B cell (primary cell): Measurements from ENCODE around the gene NANOS1. TPM values are rescaled to one million over a fixed set of nuclear protein-coding genes. Genes with fewer than 3 reads are reported as not detected.

Experiments
- ATAC-seq: fragments of 200-7000 bp; cut with Tn5 transposase; one replicate; pipeline ENCODE4 v1.10.0; 2021; ENCODE audit warnings: low read depth, mild to moderate bottlenecking, moderate number of reproducible peaks, moderate library complexity
- CTCF ChIA-PET: fragments of 350-600 bp; sonication (Branson Sonifier 250); formaldehyde crosslinking; loops from one replicate; lab custom pipeline; 2021; ENCODE audit warnings: antibody characterized with exemption, inconsistent platforms; lab: Charles Lee
- POLR2A ChIA-PET: fragments of 350-600 bp; sonication (Branson Sonifier 250); formaldehyde crosslinking; loops from one replicate; lab custom pipeline; 2021; ENCODE audit warnings: antibody characterized with exemption; lab: Charles Lee
- DNase-seq: peaks from one replicate; pipeline ENCODE4 v3.0.0; 2013
- H2AFZ ChIP-seq: 2 replicates; pipeline ENCODE4 v1.6.1; 2012; ENCODE audit warnings: mild to moderate bottlenecking, low read depth, low read length; ENCODE audit not compliant: insufficient read depth, poor library complexity, severe bottlenecking
- H3K27ac ChIP-seq, 2 donors: 1 replicate in 1 of 2; 2 replicates in 1 of 2; pipeline ENCODE4 v1.5.1; 2012 to 2013; ENCODE audit warnings: low read length in 2 of 2, mild to moderate bottlenecking in 2 of 2, moderate library complexity in 1 of 2
- H3K27me3 ChIP-seq, 4 experiments: fragments of 200-600 bp in 1 of 4; sonication (generic) in 1 of 4; replicated peaks in 1 of 4; 1 replicate in 2 of 4; 2 replicates in 2 of 4; pipeline versions ENCODE4 v1.6.1 to v1.7.0; 2013 to 2016; ENCODE audit warnings: low read length in 3 of 4, mild to moderate bottlenecking in 2 of 4, mixed read lengths in 1 of 4, moderate library complexity in 1 of 4; ENCODE audit not compliant: insufficient read depth in 4 of 4, control insufficient read depth in 3 of 4; ENCODE audit errors: control extremely low read depth in 1 of 4
- H3K36me3 ChIP-seq, 2 experiments: replicated peaks in 1 of 2; 1 replicate in 1 of 2; 2 replicates in 1 of 2; pipeline versions ENCODE4 v1.6.1 to v1.7.1; 2013; ENCODE audit warnings: low read length in 1 of 2; ENCODE audit not compliant: insufficient read depth in 2 of 2, control insufficient read depth in 1 of 2; ENCODE audit errors: control extremely low read depth in 1 of 2, extremely low read depth in 1 of 2
- H3K4me1 ChIP-seq, 2 donors: fragments of 200-600 bp in 1 of 2; sonication (generic) in 1 of 2; 1 replicate in 1 of 2; 2 replicates in 1 of 2; pipeline versions ENCODE4 v1.5.1 to v1.6.1; 2013 to 2017; ENCODE audit warnings: low read length in 2 of 2; ENCODE audit not compliant: control insufficient read depth in 2 of 2, insufficient read depth in 2 of 2
- H3K4me2 ChIP-seq: replicated peaks from 2 replicates; pipeline ENCODE3; 2012; ENCODE audit warnings: mild to moderate bottlenecking, low read depth, low read length; ENCODE audit not compliant: poor library complexity, severe bottlenecking
- H3K4me3 ChIP-seq, 5 experiments: fragments of 200-600 bp in 1 of 5; sonication (generic) in 1 of 5; 1 replicate in 3 of 5; 2 replicates in 2 of 5; pipeline versions ENCODE4 v1.5.1 to v1.7.0; 2011 to 2016; ENCODE audit warnings: low read length in 4 of 5, mild to moderate bottlenecking in 4 of 5, low read depth in 2 of 5, control low read depth in 1 of 5, moderate library complexity in 1 of 5; ENCODE audit not compliant: insufficient read depth in 1 of 5; ENCODE audit errors: control extremely low read depth in 1 of 5, extremely low read depth in 1 of 5
- H3K79me2 ChIP-seq: fragments of 200-600 bp; sonication (generic); one replicate; pipeline ENCODE4 v1.6.0; 2016; ENCODE audit warnings: low read length; ENCODE audit not compliant: control insufficient read depth, insufficient read depth
- H3K9ac ChIP-seq: fragments of 200-600 bp; sonication (generic); 2 replicates; pipeline ENCODE4 v1.6.1; 2017; ENCODE audit warnings: mild to moderate bottlenecking, low read length, moderate library complexity
- H3K9me3 ChIP-seq, 3 donors: one replicate each; pipeline versions ENCODE4 v1.6.1 to v1.7.1; 2013; ENCODE audit warnings: low read length in 2 of 3; ENCODE audit not compliant: control insufficient read depth in 2 of 3, insufficient read depth in 1 of 3; ENCODE audit errors: control extremely low read depth in 1 of 3
- H4K20me1 ChIP-seq: 2 replicates; pipeline ENCODE4 v1.6.0; 2012; ENCODE audit warnings: mild to moderate bottlenecking, low read length; ENCODE audit not compliant: insufficient read depth, control insufficient read depth, poor library complexity, severe bottlenecking
- H3K27ac Mint-ChIP-seq: one replicate; pipeline ENCODE4 v1.8.0; 2021; ENCODE audit warnings: mixed read lengths
- H3K27me3 Mint-ChIP-seq: one replicate; pipeline ENCODE4 v1.8.0; 2021; ENCODE audit warnings: mixed read lengths
- H3K4me1 Mint-ChIP-seq: one replicate; pipeline ENCODE4 v1.8.0; 2021; ENCODE audit warnings: mixed read lengths
- H3K4me3 Mint-ChIP-seq: one replicate; pipeline ENCODE4 v1.8.0; 2021; ENCODE audit warnings: mixed read lengths
- H3K9me3 Mint-ChIP-seq: one replicate; pipeline ENCODE4 v1.8.0; 2022; ENCODE audit warnings: mixed read lengths; ENCODE audit not compliant: insufficient read depth
- EZH2 ChIP-seq: IDR thresholded peaks from 2 replicates; pipeline ENCODE4 v1.6.1; 2012; ENCODE audit warnings: borderline replicate concordance, low read depth, mild to moderate bottlenecking, moderate library complexity, low read length; ENCODE audit not compliant: insufficient read depth, poor library complexity, severe bottlenecking
- WGBS: methylation state at CpG from one replicate; pipeline ENCODE4 v1.1.5; 2013; ENCODE audit warnings: missing lambda C conversion rate; ENCODE audit not compliant: insufficient coverage; 5-methylcytosine and 5-hydroxymethylcytosine counted together
- intact Hi-C: fragments of 100-400 bp; cut with micrococcal nuclease; formaldehyde crosslinking; loops from one replicate; pipeline ENCODE4 v1.10.0; 2022
- polyA plus RNA-seq: library from polyadenylated mRNA; depleted of rRNA; stranded (reverse); fragments of >200 nt; gene quantifications from 2 replicates; pipeline ENCODE4 v1.2.3, GENCODE V29; 2012
- total RNA-seq, 2 donors: library from RNA; stranded (reverse); fragments of 120-200 nt in 1 of 2; gene quantifications; 1 replicate in 1 of 2; 2 replicates in 1 of 2; pipeline versions ENCODE4 v1.2.3 to v1.2.4, GENCODE V29; 2013 to 2022
- TF ChIP-seq, protein P1 (sequence below): fragments of 200-600 bp; IDR thresholded peaks from one replicate; pipeline ENCODE4 v1.8.0; 2022; ENCODE audit warnings: antibody characterized with exemption, mild to moderate bottlenecking

Gene NANOS1
- total and polyA plus RNA-seq, 2 donors (not counting 1 experiment from before 2014, with no cell fraction given): 0.16 to 0.69 TPM

DNA sequence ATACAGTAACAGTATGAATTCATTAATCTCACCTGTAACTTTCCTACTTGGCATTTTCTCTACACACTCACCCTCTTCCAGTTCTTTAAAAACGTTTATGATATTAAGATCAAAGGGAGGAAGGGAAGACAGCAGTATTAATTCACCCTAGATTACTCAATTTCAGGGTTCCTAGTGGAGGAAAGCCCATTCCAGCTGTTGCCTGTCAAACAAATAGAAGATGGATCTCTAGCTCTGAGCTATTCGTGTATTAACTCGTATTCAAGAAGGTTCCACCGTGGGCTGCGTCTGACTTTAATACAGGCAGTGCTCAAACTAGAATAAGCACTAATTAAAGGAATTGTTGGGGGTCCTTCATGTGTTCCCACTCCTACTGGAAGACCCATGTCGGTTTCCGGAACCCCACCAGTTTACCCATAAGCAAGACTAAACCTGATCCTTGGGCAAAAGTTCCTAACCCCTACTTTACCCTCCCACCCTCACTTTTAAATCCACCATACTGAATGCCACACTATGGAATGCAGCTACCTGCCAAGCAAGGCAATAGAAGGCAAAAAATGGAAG lies 2.1 kb downstream of the NANOS1 start:
- no peak for TF ChIP-seq EZH2
- TF ChIP-seq, protein P1, sequence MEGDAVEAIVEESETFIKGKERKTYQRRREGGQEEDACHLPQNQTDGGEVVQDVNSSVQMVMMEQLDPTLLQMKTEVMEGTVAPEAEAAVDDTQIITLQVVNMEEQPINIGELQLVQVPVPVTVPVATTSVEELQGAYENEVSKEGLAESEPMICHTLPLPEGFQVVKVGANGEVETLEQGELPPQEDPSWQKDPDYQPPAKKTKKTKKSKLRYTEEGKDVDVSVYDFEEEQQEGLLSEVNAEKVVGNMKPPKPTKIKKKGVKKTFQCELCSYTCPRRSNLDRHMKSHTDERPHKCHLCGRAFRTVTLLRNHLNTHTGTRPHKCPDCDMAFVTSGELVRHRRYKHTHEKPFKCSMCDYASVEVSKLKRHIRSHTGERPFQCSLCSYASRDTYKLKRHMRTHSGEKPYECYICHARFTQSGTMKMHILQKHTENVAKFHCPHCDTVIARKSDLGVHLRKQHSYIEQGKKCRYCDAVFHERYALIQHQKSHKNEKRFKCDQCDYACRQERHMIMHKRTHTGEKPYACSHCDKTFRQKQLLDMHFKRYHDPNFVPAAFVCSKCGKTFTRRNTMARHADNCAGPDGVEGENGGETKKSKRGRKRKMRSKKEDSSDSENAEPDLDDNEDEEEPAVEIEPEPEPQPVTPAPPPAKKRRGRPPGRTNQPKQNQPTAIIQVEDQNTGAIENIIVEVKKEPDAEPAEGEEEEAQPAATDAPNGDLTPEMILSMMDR: no peak
- Histone ChIP-seq H3K9me3 (peaks cover 0 to 3% (median 0%) of the 10 kb centered on the region in 3 donors), H3K4me3 (no peak overlapping the region), H4K20me1 (peaks cover 44% of the 10 kb centered on the region), H3K36me3 (peaks cover 2 to 22% of the 10 kb centered on the region in 2 experiments), H3K4me2 (peak overlapping the region; percentile 93), H3K27me3 (peaks cover 0 to 27% (median 8%) of the 10 kb centered on the region in 4 experiments), H3K9ac (no peak overlapping the region), H2AFZ (no peak overlapping the region), H3K79me2 (no peaks in the 10 kb centered on the region), H3K4me1 (peaks cover 21% of the 10 kb centered on the region in 2 donors), H3K27ac (no peak overlapping the region)
- Mint-ChIP-seq H3K9me3 (no peaks in the 10 kb centered on the region), H3K4me3 (peak overlapping the region; percentile 81), H3K27ac (no peak overlapping the region), H3K4me1 (peaks cover 24% of the 10 kb centered on the region), H3K27me3 (peaks cover 18% of the 10 kb centered on the region)
- ATAC-seq (no peak), DNase-seq (no peak)
- 87% methylated on average over 4 of the region's 7 CpGs for WGBS
- intact Hi-C loops: no loop called here
- ChIA-PET POLR2A (interaction anchor here (0.6 kb wide), 1 partner anchor 541 kb away, joined by 4 read pairs; no protein-coding TSS in a partner anchor), CTCF (interaction anchor here (0.6 kb wide), 1 partner anchor 715 kb away, joined by 4 read pairs; no protein-coding TSS in a partner anchor)

DNA sequence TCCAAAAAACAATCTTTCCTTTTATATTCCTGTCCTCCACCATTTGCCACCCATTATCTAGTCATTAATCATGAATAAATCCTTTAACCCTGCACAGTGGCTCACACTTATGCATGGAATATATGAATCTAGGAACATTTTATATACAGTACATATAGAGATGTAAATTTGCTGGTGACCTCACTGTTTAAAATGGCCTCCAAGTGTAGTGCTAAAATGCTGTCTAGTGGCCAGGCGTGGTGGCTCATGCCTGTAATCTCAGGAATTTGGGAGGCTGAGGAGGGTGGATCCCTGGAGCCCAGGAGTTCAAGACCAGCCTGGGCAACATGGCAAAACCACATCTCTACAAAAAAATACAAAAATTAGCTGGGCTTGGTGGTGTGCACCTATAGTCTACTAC lies 9.6 kb downstream of the NANOS1 start:
- ChIA-PET CTCF (no interaction called here), POLR2A (no interaction called here)
- Histone ChIP-seq H3K9me3 (no peaks in the 10 kb centered on the region), H3K27ac (no peak overlapping the region), H3K9ac (no peak overlapping the region), H3K4me1 (no peaks in the 10 kb centered on the region), H2AFZ (no peak overlapping the region), H3K4me3 (no peak overlapping the region), H3K79me2 (no peaks in the 10 kb centered on the region), H3K36me3 (peaks cover 14 to 85% of the 10 kb centered on the region in 2 experiments), H3K4me2 (no peak overlapping the region), H3K27me3 (no peaks in the 10 kb centered on the region), H4K20me1 (peaks cover 87% of the 10 kb centered on the region)
- no peak overlapping the region for H3K27ac Mint-ChIP-seq
- TF ChIP-seq, protein P1: no peak
- TF ChIP-seq EZH2: no peak
- H3K4me3 Mint-ChIP-seq: no peak overlapping the region
- intact Hi-C loops: no loop called here
- no peaks in the 10 kb centered on the region for H3K4me1 Mint-ChIP-seq
- DNase-seq (no peak), ATAC-seq (no peak)
- WGBS: 100% methylated on average over 1 of the region's 1 CpG
- no peaks in the 10 kb centered on the region for H3K27me3 Mint-ChIP-seq
- H3K9me3 Mint-ChIP-seq: no peaks in the 10 kb centered on the region
